ENCODE measurements around the gene COPZ1.

DNA sequence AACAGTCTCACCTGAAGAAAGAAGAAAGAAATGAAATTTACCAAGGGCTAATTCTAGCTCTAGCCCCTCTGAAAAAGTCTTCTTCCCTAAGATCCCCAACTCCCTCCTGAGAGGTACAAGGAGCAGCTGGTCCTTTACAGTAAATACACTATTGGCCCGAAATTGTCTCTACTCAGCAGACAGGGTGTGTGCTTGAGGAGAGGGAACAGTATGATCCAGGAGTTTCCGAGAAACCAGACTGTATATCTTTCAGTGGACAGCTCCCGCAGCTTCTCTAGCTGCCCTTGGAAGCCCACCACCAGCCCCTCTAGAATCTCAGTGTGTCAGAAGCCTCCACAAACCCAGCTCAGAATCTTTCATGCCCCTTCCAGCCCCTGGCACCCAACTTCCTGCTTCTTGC is 31.3 kb downstream of the COPZ1 start:
- TF ChIP-seq, protein P1, sequence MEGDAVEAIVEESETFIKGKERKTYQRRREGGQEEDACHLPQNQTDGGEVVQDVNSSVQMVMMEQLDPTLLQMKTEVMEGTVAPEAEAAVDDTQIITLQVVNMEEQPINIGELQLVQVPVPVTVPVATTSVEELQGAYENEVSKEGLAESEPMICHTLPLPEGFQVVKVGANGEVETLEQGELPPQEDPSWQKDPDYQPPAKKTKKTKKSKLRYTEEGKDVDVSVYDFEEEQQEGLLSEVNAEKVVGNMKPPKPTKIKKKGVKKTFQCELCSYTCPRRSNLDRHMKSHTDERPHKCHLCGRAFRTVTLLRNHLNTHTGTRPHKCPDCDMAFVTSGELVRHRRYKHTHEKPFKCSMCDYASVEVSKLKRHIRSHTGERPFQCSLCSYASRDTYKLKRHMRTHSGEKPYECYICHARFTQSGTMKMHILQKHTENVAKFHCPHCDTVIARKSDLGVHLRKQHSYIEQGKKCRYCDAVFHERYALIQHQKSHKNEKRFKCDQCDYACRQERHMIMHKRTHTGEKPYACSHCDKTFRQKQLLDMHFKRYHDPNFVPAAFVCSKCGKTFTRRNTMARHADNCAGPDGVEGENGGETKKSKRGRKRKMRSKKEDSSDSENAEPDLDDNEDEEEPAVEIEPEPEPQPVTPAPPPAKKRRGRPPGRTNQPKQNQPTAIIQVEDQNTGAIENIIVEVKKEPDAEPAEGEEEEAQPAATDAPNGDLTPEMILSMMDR (conservative IDR thresholded peaks at IDR 0.05; ENCODE audit: low read length), result no peak
- no peak for TF ChIP-seq EZH2phosphoT487 (IDR thresholded peaks at IDR 0.05; ENCODE audit: borderline replicate concordance)

Measured in Loucy (cell line).